SKM-1 treated with dmso at 0.1 percent for 144 hours (cell line): ENCODE results near the gene DLEU7.

Source experiments
- DNase-seq: peaks from one replicate; lab custom pipeline; 2025; ENCODE audit not compliant: unreplicated experiment; lab: John Stamatoyannopoulos, UW

The DLEU7 gene

DNA sequence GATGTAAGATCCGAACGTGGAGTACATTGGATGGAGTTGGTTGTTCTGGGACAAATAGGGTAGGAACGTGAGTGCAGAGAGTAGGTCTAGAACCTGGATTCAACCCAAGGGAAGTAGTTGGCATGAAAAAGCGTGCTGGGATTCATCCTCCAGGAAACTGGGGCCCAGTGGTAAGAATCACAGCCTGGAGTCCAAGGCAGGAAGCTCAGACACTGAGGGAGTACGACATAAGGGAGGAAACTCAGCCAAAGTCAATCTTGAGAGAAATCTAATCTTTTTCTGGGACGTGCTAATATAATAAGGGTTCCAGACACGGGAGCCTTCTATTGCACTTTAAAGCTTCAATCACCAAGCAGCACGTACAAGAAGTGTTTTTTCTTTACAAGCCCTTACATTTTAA is 46.4 kb downstream of the DLEU7 start:
- DNase-seq = no peak

- DNase-seq = no peak
Observed at GRCh38 chr13:50796463-50796862, 47.0 kb downstream of the DLEU7 start.

DNA sequence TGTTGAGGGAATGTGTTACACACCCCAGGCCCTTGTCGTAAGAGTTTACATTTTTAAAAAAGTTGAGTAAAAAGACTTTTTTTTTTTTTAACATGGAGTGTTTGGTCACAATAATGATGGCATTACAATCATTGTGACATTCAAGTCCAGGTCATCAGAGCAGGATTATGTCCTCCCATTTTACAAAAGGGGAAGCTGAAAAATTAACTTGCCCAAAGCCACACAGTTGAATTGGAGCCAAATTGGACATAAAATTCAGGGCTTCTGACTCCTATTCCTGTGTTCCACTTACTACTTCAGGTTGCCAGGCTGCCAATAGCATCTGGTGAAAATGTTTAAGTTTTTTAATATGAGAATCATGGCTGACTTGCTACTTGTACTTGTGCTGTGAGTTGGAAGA is 49.3 kb downstream of the DLEU7 start:
- DNase-seq = no peak

GRCh38 chr13:50793026-50793425 is 50.5 kb downstream of the DLEU7 start:
- no peak for DNase-seq

- DNase-seq = no peak
Observed at GRCh38 chr13:50788551-50789210, 54.8 kb downstream of the DLEU7 start.

GRCh38 chr13:50787316-50788195 is 55.9 kb downstream of the DLEU7 start:
- no peak for DNase-seq

- no peak for DNase-seq
Observed at GRCh38 chr13:50783717-50784290, 59.7 kb downstream of the DLEU7 start.

DNA sequence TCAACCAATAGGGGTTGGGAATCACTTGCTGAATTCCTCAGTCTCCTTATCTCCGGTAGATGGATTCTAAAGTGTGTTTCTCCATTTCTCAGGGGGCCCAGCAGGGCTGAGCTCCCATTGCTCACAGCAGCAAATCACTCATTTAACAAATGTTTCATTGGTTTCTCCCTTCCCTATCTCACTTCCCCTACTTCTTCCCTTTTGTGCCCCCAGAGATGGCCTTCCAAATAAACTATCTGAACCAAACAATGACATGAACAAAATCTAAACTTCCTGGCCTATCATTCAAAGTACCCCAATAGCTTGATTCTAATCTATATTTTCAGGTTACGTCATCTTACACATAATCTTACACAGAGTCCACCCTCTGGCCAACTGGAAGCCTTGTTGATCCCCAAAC is 60.4 kb downstream of the DLEU7 start:
- no peak for DNase-seq

- no peak for DNase-seq
Observed at GRCh38 chr13:50780201-50781015, 63.1 kb downstream of the DLEU7 start.

GRCh38 chr13:50779443-50780200 is 63.9 kb downstream of the DLEU7 start:
- no peak for DNase-seq
